GM18861 (cell line): ENCODE data around the gene U2AF1L4.

Experiments
- ATAC-seq: cut with Tn5 transposase; IDR thresholded peaks from one replicate; pipeline ENCODE4 v1.9.1; 2021; ENCODE audit not compliant: unreplicated experiment

Gene U2AF1L4

GRCh38 chr19:35742121-35742724 lies 3.0 kb downstream of the U2AF1L4 start, which contains the start of gene IGFLR1:
TSS of gene IGFLR1 (minus strand) at chr19:35742452. CDS start at chr19:35741180, 1,272 bp downstream.
- no peak for ATAC-seq

GRCh38 chr19:35741203-35741515 lies 4.1 kb downstream of the U2AF1L4 start:
- no peak for ATAC-seq

GRCh38 chr19:35740423-35741202 lies 4.6 kb downstream of the U2AF1L4 start:
- peak; percentile 42 for ATAC-seq

- no peak for ATAC-seq
These were observed 5.2 kb downstream of the U2AF1L4 start for GRCh38 chr19:35740108-35740422.

- no peak for ATAC-seq
These were observed 5.7 kb downstream of the U2AF1L4 start for GRCh38 chr19:35739275-35740107.

GRCh38 chr19:35738887-35739229 lies 6.4 kb downstream of the U2AF1L4 start:
- ATAC-seq: no peak

GRCh38 chr19:35738021-35738886 lies 7.0 kb downstream of the U2AF1L4 start:
- ATAC-seq: no peak

GRCh38 chr19:35736913-35737886 lies 8.0 kb downstream of the U2AF1L4 start:
- ATAC-seq: no peak

- ATAC-seq: no peak
These were observed 10.3 kb downstream of the U2AF1L4 start for GRCh38 chr19:35734889-35735288.

- no peak for ATAC-seq
These were observed 10.9 kb downstream of the U2AF1L4 start for GRCh38 chr19:35734273-35734672.

- ATAC-seq: no peak
These were observed 11.8 kb downstream of the U2AF1L4 start for GRCh38 chr19:35733180-35734125.

GRCh38 chr19:35732540-35733179 lies 12.6 kb downstream of the U2AF1L4 start:
- no peak for ATAC-seq

GRCh38 chr19:35731779-35732405 lies 13.3 kb downstream of the U2AF1L4 start:
- ATAC-seq: no peak

GRCh38 chr19:35731353-35731752 lies 13.9 kb downstream of the U2AF1L4 start:
- no peak for ATAC-seq

- no peak for ATAC-seq
These were observed 14.9 kb downstream of the U2AF1L4 start for GRCh38 chr19:35730326-35730725.

- ATAC-seq: no peak
These were observed 15.5 kb downstream of the U2AF1L4 start for GRCh38 chr19:35729763-35730162.

- no peak for ATAC-seq
These were observed 16.2 kb downstream of the U2AF1L4 start for GRCh38 chr19:35729021-35729420.
